Activated T-cell treated with anti-CD3 and anti-CD28 coated beads, Interleukin-2, amount 50 U/mL, for 24 hours (primary cell): ENCODE data around the gene FCHO2.
"Not testable (repeated sequence)": the region's sequence is repeated elsewhere in the genome, so short reads cannot be mapped to it uniquely, and the experiment has no call there.

Source experiments
- DNase-seq: peaks from one replicate; pipeline ENCODE4 v3.0.0-alpha.2; 2020
- H3K27ac Mint-ChIP-seq: 2 replicates; pipeline ENCODE4 v1.8.0; 2020; ENCODE audit warnings: mild to moderate bottlenecking, mixed read lengths
- H3K27me3 Mint-ChIP-seq: 2 replicates; pipeline ENCODE4 v1.8.0; 2020; ENCODE audit warnings: mixed read lengths
- H3K36me3 Mint-ChIP-seq: 2 replicates; pipeline ENCODE4 v1.8.0; 2020; ENCODE audit warnings: low read depth, mixed read lengths
- H3K4me1 Mint-ChIP-seq: 2 replicates; pipeline ENCODE4 v1.8.0; 2020; ENCODE audit warnings: low read depth, mixed read lengths
- H3K4me3 Mint-ChIP-seq: 2 replicates; pipeline ENCODE4 v1.8.0; 2020; ENCODE audit warnings: mild to moderate bottlenecking, moderate library complexity, mixed read lengths
- H3K9me3 Mint-ChIP-seq: 2 replicates; pipeline ENCODE4 v1.8.0; 2020; ENCODE audit warnings: mixed read lengths

The FCHO2 gene

GRCh38 chr5:72955768-72956323, at the start of gene FCHO2:
Gene FCHO2 (plus strand): TSS chr5:72956041. CDS start chr5:72956097, 56 bp downstream.
- Mint-ChIP-seq H3K4me1 (peaks cover 17% of the 10 kb centered on the region), H3K27ac (peak within 1 kb of the TSS; percentile 88), H3K27me3 (peaks cover 64% of the 10 kb centered on the region)

GRCh38 chr5:72906806-72907205, 49.0 kb upstream of the FCHO2 start:
- Mint-ChIP-seq H3K4me3 (no peak overlapping the region), H3K9me3 (no peaks in the 10 kb centered on the region), H3K4me1 (peaks cover 4% of the 10 kb centered on the region), H3K27ac (no peak overlapping the region), H3K27me3 (no peaks in the 10 kb centered on the region), H3K36me3 (peaks cover 95% of the 10 kb centered on the region)
- no peak for DNase-seq

More at GRCh38 chr5:72955768-72956323, at the start of gene FCHO2:
- H3K36me3 Mint-ChIP-seq: peaks cover 2% of the 10 kb centered on the region
- peak; percentile 96 for DNase-seq
- peak within 1 kb of the TSS; percentile 86 for H3K4me3 Mint-ChIP-seq
- no peaks in the 10 kb centered on the region for H3K9me3 Mint-ChIP-seq

GRCh38 chr5:72908664-72909063, 47.2 kb upstream of the FCHO2 start:
- no peaks in the 10 kb centered on the region for H3K27me3 Mint-ChIP-seq
- no peaks in the 10 kb centered on the region for H3K9me3 Mint-ChIP-seq
- no peak overlapping the region for H3K4me3 Mint-ChIP-seq
- no peak for DNase-seq
- peaks cover 79% of the 10 kb centered on the region for H3K36me3 Mint-ChIP-seq
- H3K4me1 Mint-ChIP-seq: peaks cover 4% of the 10 kb centered on the region
- no peak overlapping the region for H3K27ac Mint-ChIP-seq

GRCh38 chr5:72917371-72917776, 38.5 kb upstream of the FCHO2 start:
- Mint-ChIP-seq H3K36me3 (peaks cover 10% of the 10 kb centered on the region), H3K27ac (no peak overlapping the region), H3K9me3 (no peaks in the 10 kb centered on the region), H3K4me1 (no peaks in the 10 kb centered on the region), H3K4me3 (no peak overlapping the region), H3K27me3 (no peaks in the 10 kb centered on the region)
- DNase-seq: no peak

GRCh38 chr5:72920690-72921502, 34.9 kb upstream of the FCHO2 start:
- Mint-ChIP-seq H3K36me3 (no peaks in the 10 kb centered on the region), H3K4me1 (no peaks in the 10 kb centered on the region), H3K9me3 (no peaks in the 10 kb centered on the region), H3K27me3 (no peaks in the 10 kb centered on the region), H3K27ac (no peak overlapping the region), H3K4me3 (no peak overlapping the region)
- DNase-seq: no peak

GRCh38 chr5:72921886-72922285, 34.0 kb upstream of the FCHO2 start:
- no peak overlapping the region for H3K27ac Mint-ChIP-seq
- no peak for DNase-seq
- H3K27me3 Mint-ChIP-seq: peaks cover 7% of the 10 kb centered on the region
- H3K36me3 Mint-ChIP-seq: no peaks in the 10 kb centered on the region
- H3K4me1 Mint-ChIP-seq: no peaks in the 10 kb centered on the region
- no peak overlapping the region for H3K4me3 Mint-ChIP-seq
- H3K9me3 Mint-ChIP-seq: no peaks in the 10 kb centered on the region

- no peaks in the 10 kb centered on the region for H3K9me3 Mint-ChIP-seq
- peaks cover 13% of the 10 kb centered on the region for H3K27me3 Mint-ChIP-seq
- no peak overlapping the region for H3K27ac Mint-ChIP-seq
- H3K4me3 Mint-ChIP-seq: no peak overlapping the region
- no peaks in the 10 kb centered on the region for H3K36me3 Mint-ChIP-seq
- H3K4me1 Mint-ChIP-seq: no peaks in the 10 kb centered on the region
- no peak for DNase-seq
Measured at GRCh38 chr5:72922422-72922821, 33.4 kb upstream of the FCHO2 start.

- H3K4me1 Mint-ChIP-seq: no peaks in the 10 kb centered on the region
- H3K9me3 Mint-ChIP-seq: no peaks in the 10 kb centered on the region
- H3K27ac Mint-ChIP-seq: no peak overlapping the region
- DNase-seq: no peak
- no peak overlapping the region for H3K4me3 Mint-ChIP-seq
- peaks cover 30% of the 10 kb centered on the region for H3K27me3 Mint-ChIP-seq
- no peaks in the 10 kb centered on the region for H3K36me3 Mint-ChIP-seq
Measured at GRCh38 chr5:72925336-72926010, 30.4 kb upstream of the FCHO2 start.

GRCh38 chr5:72932686-72933085, 23.2 kb upstream of the FCHO2 start:
- not testable (repeated sequence) for H3K36me3 Mint-ChIP-seq, H3K4me1 Mint-ChIP-seq, H3K4me3 Mint-ChIP-seq, H3K27ac Mint-ChIP-seq, DNase-seq, H3K9me3 Mint-ChIP-seq
- H3K27me3 Mint-ChIP-seq: peaks cover 51% of the 10 kb centered on the region

GRCh38 chr5:72934953-72935725, 20.7 kb upstream of the FCHO2 start:
- not testable (repeated sequence) for H3K4me1 Mint-ChIP-seq, H3K4me3 Mint-ChIP-seq, H3K36me3 Mint-ChIP-seq, H3K27ac Mint-ChIP-seq, H3K9me3 Mint-ChIP-seq, DNase-seq
- peaks cover 55% of the 10 kb centered on the region for H3K27me3 Mint-ChIP-seq

GRCh38 chr5:72936893-72937292, 18.9 kb upstream of the FCHO2 start:
- DNase-seq: no peak
- peaks cover 57% of the 10 kb centered on the region for H3K27me3 Mint-ChIP-seq
- H3K4me1 Mint-ChIP-seq: no peaks in the 10 kb centered on the region
- H3K36me3 Mint-ChIP-seq: no peaks in the 10 kb centered on the region
- no peak overlapping the region for H3K4me3 Mint-ChIP-seq
- H3K9me3 Mint-ChIP-seq: no peaks in the 10 kb centered on the region
- H3K27ac Mint-ChIP-seq: no peak overlapping the region

- no peak for DNase-seq
- no peaks in the 10 kb centered on the region for H3K36me3 Mint-ChIP-seq
- H3K27ac Mint-ChIP-seq: no peak overlapping the region
- H3K4me1 Mint-ChIP-seq: no peaks in the 10 kb centered on the region
- peaks cover 57% of the 10 kb centered on the region for H3K27me3 Mint-ChIP-seq
- no peak overlapping the region for H3K4me3 Mint-ChIP-seq
- H3K9me3 Mint-ChIP-seq: no peaks in the 10 kb centered on the region
Measured at GRCh38 chr5:72937517-72938061, 18.3 kb upstream of the FCHO2 start.

GRCh38 chr5:72938206-72938605, 17.6 kb upstream of the FCHO2 start:
- no peaks in the 10 kb centered on the region for H3K4me1 Mint-ChIP-seq
- H3K27me3 Mint-ChIP-seq: peaks cover 60% of the 10 kb centered on the region
- no peaks in the 10 kb centered on the region for H3K36me3 Mint-ChIP-seq
- no peaks in the 10 kb centered on the region for H3K9me3 Mint-ChIP-seq
- DNase-seq: no peak
- no peak overlapping the region for H3K4me3 Mint-ChIP-seq
- H3K27ac Mint-ChIP-seq: no peak overlapping the region

- Mint-ChIP-seq H3K9me3 (no peaks in the 10 kb centered on the region), H3K27ac (no peak overlapping the region), H3K27me3 (peaks cover 54% of the 10 kb centered on the region), H3K4me1 (no peaks in the 10 kb centered on the region), H3K36me3 (no peaks in the 10 kb centered on the region), H3K4me3 (no peak overlapping the region)
- no peak for DNase-seq
Measured at GRCh38 chr5:72940082-72940481, 15.8 kb upstream of the FCHO2 start.
